CD4-positive, alpha-beta T cell treated with Interleukin-6 for 4 hours (primary cell): ENCODE measurements around the gene ITGA3.
A peak's percentile ranks its signal among the peaks of the same experiment; 100 is the strongest.

Experiments
- DNase-seq: peaks from one replicate; pipeline ENCODE4 v3.0.0-alpha.2; 2020; ENCODE audit warnings: mixed read lengths

Gene ITGA3

GRCh38 chr17:50112694-50113093, 56.8 kb downstream of the ITGA3 start:
- no peak for DNase-seq

- no peak for DNase-seq
These were observed 57.9 kb downstream of the ITGA3 start for GRCh38 chr17:50113624-50114320.

- no peak for DNase-seq
These were observed 58.5 kb downstream of the ITGA3 start for GRCh38 chr17:50114401-50114800.

GRCh38 chr17:50114849-50115357, 59.0 kb downstream of the ITGA3 start:
- peak; percentile 46 for DNase-seq

- no peak for DNase-seq
These were observed 59.8 kb downstream of the ITGA3 start for GRCh38 chr17:50115756-50116155.

GRCh38 chr17:50117202-50118051, 61.5 kb downstream of the ITGA3 start:
- peak; percentile 71 for DNase-seq

GRCh38 chr17:50118076-50118827, 62.3 kb downstream of the ITGA3 start:
- no peak for DNase-seq

GRCh38 chr17:50118828-50119218, 62.9 kb downstream of the ITGA3 start:
- no peak for DNase-seq

- DNase-seq, result no peak
These were observed 64.8 kb downstream of the ITGA3 start for GRCh38 chr17:50120475-50121253.

GRCh38 chr17:50122945-50123344, 67.0 kb downstream of the ITGA3 start:
- DNase-seq, result no peak

- DNase-seq, result no peak
These were observed 67.9 kb downstream of the ITGA3 start for GRCh38 chr17:50123649-50124349.

- DNase-seq, result no peak
These were observed 69.6 kb downstream of the ITGA3 start for GRCh38 chr17:50125420-50125997.

GRCh38 chr17:50127697-50128361, 71.9 kb downstream of the ITGA3 start:
- no peak for DNase-seq

- no peak for DNase-seq
These were observed 72.8 kb downstream of the ITGA3 start for GRCh38 chr17:50128441-50129352.

- DNase-seq, result no peak
These were observed 73.4 kb downstream of the ITGA3 start for GRCh38 chr17:50129353-50129727.

GRCh38 chr17:50129728-50130558, 74.0 kb downstream of the ITGA3 start, which contains the start of gene SAMD14:
TSS of gene SAMD14 (minus strand) at chr17:50130160. CDS start at chr17:50124959, 5,201 bp downstream.
- DNase-seq, result peak; percentile 60

GRCh38 chr17:50130559-50131305, 74.8 kb downstream of the ITGA3 start:
- DNase-seq, result no peak
